Measurements from ENCODE around the gene NSMCE3. TPM values are rescaled to one million over a fixed set of nuclear protein-coding genes. Genes with fewer than 3 reads are reported as not detected.

NSMCE3 gene
- total and polyA plus RNA-seq, 9 of the 15 experiments (the other 6 are each of a cell fraction or from before 2014, with no cell fraction given), result 0.92 to 8.4 (median 5.4) TPM

- TF ChIP-seq SRSF1 (IDR thresholded peaks at IDR 0.05; ENCODE audit: low read depth, low read length) (no peak), NUFIP1 (IDR thresholded peaks at IDR 0.05; ENCODE audit: partially characterized antibody) (no peak), COPS2 (conservative IDR thresholded peaks at IDR 0.05) (no peak), ELF1 (tag; IDR thresholded peaks at IDR 0.05) (peak; percentile 56; the same call in 1 of the 2 replicates), ATF1 (CRISPR knock-in tag; IDR thresholded peaks at IDR 0.05) (peak; percentile 78), ATF1 (tag; IDR thresholded peaks at IDR 0.05) (peak; percentile 95), ZNF395 (CRISPR knock-in tag; IDR thresholded peaks at IDR 0.05) (no peak), ZNF561 (CRISPR knock-in tag; conservative IDR thresholded peaks at IDR 0.05) (no peak), ZNF165 (CRISPR knock-in tag; IDR thresholded peaks at IDR 0.05; ENCODE audit: borderline replicate concordance) (no peak), TEAD4 (IDR thresholded peaks at IDR 0.05; ENCODE audit: low read length) (no peak), TEAD4 (CRISPR knock-in tag; IDR thresholded peaks at IDR 0.05; ENCODE audit: borderline replicate concordance) (no peak), MYC (IDR thresholded peaks at IDR 0.05; ENCODE audit: low read depth, low read length) (peak; percentile 70; the same call in 1 of the 2 replicates), MYC (CRISPR knock-in tag; IDR thresholded peaks at IDR 0.05; ENCODE audit: borderline replicate concordance, low read depth) (no peak), ZKSCAN1 (IDR thresholded peaks at IDR 0.05; ENCODE audit: low read depth, low read length) (0 out of 2 replicates have a peak, but pooled peaks have one; percentile 46), XRCC4 (IDR thresholded peaks at IDR 0.05; ENCODE audit: extremely low read depth, insufficient read depth, insufficient read length) (no peak), GTF2E2 (tag; IDR thresholded peaks at IDR 0.05) (no peak), BHLHE40 (IDR thresholded peaks at IDR 0.05; ENCODE audit: low read length) (peak; percentile 35), E2F1 (CRISPR knock-in tag; IDR thresholded peaks at IDR 0.05) (0 out of 2 replicates have a peak, but pooled peaks have one; percentile 52), GATA2 (CRISPR knock-in tag; IDR thresholded peaks at IDR 0.05) (no peak), HDGF (IDR thresholded peaks at IDR 0.05) (no peak), CBX1 (IDR thresholded peaks at IDR 0.05; ENCODE audit: low read depth) (no peak; the same call in 1 of the 2 replicates)
- TF ChIP-seq, protein P1, sequence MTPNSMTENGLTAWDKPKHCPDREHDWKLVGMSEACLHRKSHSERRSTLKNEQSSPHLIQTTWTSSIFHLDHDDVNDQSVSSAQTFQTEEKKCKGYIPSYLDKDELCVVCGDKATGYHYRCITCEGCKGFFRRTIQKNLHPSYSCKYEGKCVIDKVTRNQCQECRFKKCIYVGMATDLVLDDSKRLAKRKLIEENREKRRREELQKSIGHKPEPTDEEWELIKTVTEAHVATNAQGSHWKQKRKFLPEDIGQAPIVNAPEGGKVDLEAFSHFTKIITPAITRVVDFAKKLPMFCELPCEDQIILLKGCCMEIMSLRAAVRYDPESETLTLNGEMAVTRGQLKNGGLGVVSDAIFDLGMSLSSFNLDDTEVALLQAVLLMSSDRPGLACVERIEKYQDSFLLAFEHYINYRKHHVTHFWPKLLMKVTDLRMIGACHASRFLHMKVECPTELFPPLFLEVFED (CRISPR knock-in tag; conservative IDR thresholded peaks at IDR 0.05), result no peak
- TF ChIP-seq, protein P2, sequence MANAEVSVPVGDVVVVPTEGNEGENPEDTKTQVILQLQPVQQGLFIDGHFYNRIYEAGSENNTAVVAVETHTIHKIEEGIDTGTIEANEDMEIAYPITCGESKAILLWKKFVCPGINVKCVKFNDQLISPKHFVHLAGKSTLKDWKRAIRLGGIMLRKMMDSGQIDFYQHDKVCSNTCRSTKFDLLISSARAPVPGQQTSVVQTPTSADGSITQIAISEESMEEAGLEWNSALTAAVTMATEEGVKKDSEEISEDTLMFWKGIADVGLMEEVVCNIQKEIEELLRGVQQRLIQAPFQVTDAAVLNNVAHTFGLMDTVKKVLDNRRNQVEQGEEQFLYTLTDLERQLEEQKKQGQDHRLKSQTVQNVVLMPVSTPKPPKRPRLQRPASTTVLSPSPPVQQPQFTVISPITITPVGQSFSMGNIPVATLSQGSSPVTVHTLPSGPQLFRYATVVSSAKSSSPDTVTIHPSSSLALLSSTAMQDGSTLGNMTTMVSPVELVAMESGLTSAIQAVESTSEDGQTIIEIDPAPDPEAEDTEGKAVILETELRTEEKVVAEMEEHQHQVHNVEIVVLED (CRISPR knock-in tag; IDR thresholded peaks at IDR 0.05), result peak; percentile 97
These were observed at the start of gene NSMCE3 (continued) for GRCh38 chr15:29269485-29270168.

Data from K562 (cell line).